Kidney capillary endothelial cell (primary cell): ENCODE results near the gene TOX3.

Experiments used
- DNase-seq: peaks from one replicate; pipeline ENCODE4 v3.0.0-alpha.2; 2018; ENCODE audit warnings: low spot score

TOX3 gene

GRCh38 chr16:52398021-52398420 lies 148.9 kb downstream of the TOX3 start:
- no peak for DNase-seq

- no peak for DNase-seq
Measured at GRCh38 chr16:52393448-52393847, 153.5 kb downstream of the TOX3 start.

GRCh38 chr16:52389045-52389444 lies 157.9 kb downstream of the TOX3 start:
- DNase-seq: no peak
